NCI-H82 treated with DMSO at 0.1 percent for 48 hours (cell line): ENCODE data around the gene PTPN2.
"Not testable (repeated sequence)": the region's sequence is repeated elsewhere in the genome, so short reads cannot be mapped to it uniquely, and the experiment has no call there.

Experiments
- DNase-seq: peaks from one replicate; lab custom pipeline; 2025; ENCODE audit not compliant: unreplicated experiment; lab: John Stamatoyannopoulos, UW

The PTPN2 gene

DNA sequence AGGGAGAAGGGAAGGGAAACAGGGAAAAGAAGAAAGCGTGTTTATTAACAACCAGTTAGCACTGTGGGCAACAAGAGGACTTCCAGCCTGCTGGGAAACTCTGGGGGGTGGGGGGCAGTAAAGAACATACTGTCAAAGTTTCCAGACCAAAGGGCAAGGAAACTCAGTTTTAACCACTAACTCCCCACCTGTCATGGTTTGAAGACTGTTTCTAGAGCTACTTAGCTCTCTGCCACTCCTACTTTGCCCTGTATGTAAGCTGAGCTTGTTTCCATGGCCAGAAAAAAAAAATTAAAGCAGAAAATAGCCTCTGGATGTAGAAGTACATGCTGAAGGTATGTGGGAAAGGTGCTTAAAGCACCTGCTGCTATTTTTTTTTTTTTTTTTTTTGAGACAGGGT lies 11.0 kb upstream of the PTPN2 start:
- no peak for DNase-seq

DNA sequence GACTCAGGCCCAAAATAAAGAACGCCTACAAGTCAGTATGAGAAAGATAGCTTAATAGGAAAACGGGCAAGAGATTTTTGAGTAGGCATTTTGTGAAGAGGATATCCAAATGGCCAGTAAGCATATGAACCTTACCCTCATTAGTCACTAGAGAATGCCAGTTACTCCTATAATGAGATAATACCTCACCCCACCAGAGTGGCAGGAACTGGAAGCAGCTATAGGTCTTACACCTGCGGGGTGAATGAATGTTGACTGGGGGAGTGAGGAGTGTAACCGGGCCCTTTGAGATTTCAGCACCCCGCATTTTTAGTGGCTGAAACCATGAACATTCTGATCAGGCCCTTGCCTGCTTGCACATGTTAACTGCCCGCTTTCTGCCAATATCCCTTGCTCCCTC lies 7.5 kb upstream of the PTPN2 start:
- no peak for DNase-seq

DNA sequence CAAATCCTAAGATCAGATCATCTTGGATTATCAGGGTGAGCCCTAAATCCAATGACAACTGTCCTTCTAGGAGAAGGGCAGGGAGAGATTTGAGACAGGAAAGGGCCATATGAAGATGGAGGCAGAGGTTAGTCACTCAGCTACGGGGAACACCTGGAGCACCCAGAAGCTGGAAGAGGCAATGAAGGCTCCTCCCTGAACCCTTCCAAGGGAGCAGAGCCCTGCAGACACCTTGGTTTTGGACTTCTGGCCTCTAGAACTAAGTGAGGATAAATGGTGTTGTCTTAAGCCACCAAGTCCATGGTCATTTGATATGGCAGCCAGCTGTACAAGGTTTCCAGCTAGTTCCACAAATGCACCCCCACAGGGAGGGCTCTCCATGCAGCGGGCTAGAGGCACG lies 6.9 kb upstream of the PTPN2 start:
- peak; percentile 42 for DNase-seq

DNA sequence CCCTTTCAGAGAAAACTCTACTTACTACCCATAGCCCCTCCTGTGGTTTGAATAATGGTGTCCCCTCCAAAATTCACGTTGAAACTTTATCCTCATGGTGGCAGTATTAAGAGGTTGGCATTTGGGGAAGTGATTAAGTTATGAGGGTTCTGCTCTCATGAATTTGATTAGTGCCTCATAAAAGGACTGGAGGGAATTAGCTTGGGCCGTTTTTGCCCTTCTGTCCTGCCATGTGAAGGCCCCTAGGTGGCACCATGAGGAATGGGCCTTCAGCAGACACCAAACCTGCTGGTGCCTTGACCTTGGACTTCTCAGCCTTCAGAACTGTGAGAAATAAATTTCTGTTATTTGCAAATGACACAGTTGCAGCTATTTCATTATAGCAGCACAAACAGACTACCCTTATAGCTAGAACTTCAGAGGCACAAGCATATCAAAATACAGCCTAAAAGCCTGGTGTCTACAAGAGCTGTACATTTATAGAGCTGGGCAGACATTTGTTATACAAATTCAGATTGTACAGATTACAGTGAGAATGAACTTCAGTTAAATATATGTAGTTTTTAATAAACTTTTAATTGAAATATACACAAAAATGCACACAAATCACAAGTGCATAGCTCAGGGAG lies 2.6 kb upstream of the PTPN2 start:
- no peak for DNase-seq

DNA sequence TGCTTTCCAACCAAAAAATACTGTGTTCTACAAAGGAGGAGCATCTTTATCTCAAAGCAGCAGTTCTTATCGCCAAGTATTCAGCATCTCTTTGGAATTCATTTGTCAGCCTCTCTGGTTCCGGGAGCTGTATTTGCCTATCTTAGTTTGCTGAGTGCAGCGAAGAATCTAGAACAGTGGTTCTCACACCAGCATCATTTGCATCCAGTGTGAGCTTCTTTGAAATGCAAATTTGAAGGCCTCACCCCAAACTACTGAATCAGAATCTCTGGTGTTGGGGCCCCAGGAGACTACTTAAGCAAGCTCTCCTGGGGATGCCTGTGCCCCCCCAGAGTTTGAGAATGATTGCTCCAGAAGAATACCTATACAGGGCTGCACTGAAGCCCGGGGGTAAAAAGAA lies 1.5 kb upstream of the PTPN2 start:
- DNase-seq = no peak

- no peak for DNase-seq
Measured at GRCh38 chr18:12884406-12885323, 628 bp upstream of the PTPN2 start.

DNA sequence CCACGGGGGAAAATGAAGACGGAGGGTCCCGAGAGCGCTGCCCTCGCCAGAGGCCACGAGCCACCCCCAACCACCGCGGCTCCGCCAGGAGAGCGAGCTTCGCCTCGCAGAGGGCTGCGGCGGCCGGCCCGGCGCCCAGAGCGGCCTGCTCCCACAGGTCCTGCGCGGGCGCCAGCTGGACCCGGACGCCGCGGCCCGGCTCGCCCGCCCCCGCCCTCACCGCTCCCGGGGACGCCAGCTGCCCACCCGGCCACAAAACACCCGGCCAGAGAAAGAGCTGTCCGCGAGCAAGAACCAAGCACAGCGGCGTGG lies 709 bp downstream of the PTPN2 start:
- no peak for DNase-seq

GRCh38 chr18:12882453-12883371 lies 1.3 kb downstream of the PTPN2 start:
- no peak for DNase-seq

DNA sequence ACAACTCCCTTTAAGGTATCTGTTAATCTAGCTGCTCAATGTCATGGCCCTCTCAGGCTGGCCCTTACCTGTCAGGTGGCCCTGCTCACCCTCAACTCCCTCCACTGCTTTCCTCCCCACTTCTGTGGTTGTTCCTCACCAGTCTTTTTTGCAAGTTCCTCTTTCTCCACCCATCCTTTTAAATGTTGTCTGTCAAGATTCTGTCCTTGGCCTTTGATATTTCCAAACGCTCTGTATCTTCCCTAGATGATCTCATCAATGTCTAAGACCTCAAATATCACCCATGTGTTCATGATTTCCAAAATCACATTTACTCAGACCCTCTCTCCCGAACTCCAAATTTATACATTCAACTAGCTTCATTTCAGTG lies 3.5 kb downstream of the PTPN2 start:
- DNase-seq = no peak

GRCh38 chr18:12879840-12880540 lies 4.0 kb downstream of the PTPN2 start:
- no peak for DNase-seq

DNA sequence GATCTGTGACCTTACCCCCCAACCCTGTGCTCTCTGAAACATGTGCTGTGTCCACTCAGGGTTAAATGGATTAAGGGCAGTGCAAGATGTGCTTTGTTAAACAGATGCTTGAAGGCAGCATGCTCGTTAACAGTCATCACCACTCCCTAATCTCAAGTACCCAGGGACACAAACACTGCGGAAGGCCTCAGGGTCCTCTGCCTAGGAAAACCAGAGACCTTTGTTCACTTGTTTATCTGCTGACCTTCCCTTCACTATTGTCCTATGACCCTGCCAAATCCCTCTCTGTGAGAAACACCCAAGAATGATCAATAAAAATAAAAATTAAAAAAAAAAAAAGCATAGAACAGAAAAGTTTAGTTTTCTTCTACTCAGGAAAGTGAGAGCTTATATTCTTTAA lies 9.0 kb downstream of the PTPN2 start:
- not testable (repeated sequence) for DNase-seq

DNA sequence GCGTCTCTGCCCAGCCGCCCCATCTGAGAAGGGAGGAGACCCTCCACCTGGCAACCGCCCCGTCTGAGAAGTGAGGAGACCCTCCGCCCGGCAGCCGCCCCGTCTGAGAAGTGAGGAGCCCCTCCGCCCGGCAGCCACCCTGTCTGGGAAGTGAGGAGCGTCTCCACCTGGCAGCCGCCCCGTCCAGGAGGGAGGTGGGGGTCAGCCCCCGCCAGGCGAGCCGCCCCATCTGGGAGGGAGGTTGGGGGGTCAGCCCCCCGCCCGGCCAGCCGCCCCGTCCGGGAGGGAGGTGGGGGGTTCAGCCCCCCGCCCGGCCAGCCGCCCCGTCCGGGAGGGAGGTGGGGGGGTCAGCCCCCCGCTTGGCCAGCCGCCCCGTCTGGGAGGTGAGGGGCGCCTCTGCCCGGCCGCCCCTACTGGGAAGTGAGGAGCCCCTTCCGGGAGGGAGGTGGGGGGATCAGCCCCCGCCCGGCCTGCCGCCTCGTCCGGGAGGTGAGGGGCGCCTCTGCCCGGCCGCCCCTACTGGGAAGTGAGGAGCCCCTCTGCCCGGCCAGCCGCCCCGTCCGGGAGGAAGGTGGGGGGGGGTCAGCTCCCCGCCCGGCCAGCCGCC lies 10.0 kb downstream of the PTPN2 start:
- not testable (repeated sequence) for DNase-seq

- DNase-seq = no peak
Measured at GRCh38 chr18:12872408-12872807, 11.6 kb downstream of the PTPN2 start.

GRCh38 chr18:12868576-12868975 lies 15.5 kb downstream of the PTPN2 start:
- no peak for DNase-seq

- no peak for DNase-seq
Measured at GRCh38 chr18:12867441-12868123, 16.5 kb downstream of the PTPN2 start.

GRCh38 chr18:12863687-12864216 lies 20.3 kb downstream of the PTPN2 start:
- DNase-seq = no peak

GRCh38 chr18:12862874-12863482 lies 21.1 kb downstream of the PTPN2 start:
- no peak for DNase-seq

GRCh38 chr18:12862467-12862866 lies 21.6 kb downstream of the PTPN2 start:
- no peak for DNase-seq

GRCh38 chr18:12861637-12862036 lies 22.4 kb downstream of the PTPN2 start:
- no peak for DNase-seq
